GM12878 (cell line): ENCODE results near the gene ME3. TPM values are rescaled to one million over a fixed set of nuclear protein-coding genes. Genes with fewer than 3 reads are reported as not detected.

Experiments
- ATAC-seq: fragments of 200-7000 bp; cut with Tn5 transposase; 3 replicates; pipeline ENCODE4 v1.9.1; 2020; ENCODE audit warnings: mild to moderate bottlenecking, moderate library complexity
- BruUV-seq: library from RNA; stranded (reverse); fragments of 400-500 nt; replicated peaks from 2 replicates; lab custom pipeline; 2021; lab: Mats Ljungman, UMichigan
- CTCF ChIA-PET: fragments of 300-600 bp; sonication (Branson Sonifier 250); formaldehyde crosslinking; extraction: SDS; loops from one replicate; lab custom pipeline; 2021; ENCODE audit warnings: inconsistent platforms; lab: Yijun Ruan, JAX
- POLR2A ChIA-PET: fragments of 350-600 bp; formaldehyde crosslinking; extraction: SDS; loops from one replicate; lab custom pipeline; 2021; ENCODE audit warnings: inconsistent platforms; lab: Charles Lee
- RAD21 ChIA-PET: fragments of 300-600 bp; sonication (Branson Sonifier 250); formaldehyde crosslinking; loops from one replicate; lab custom pipeline; 2023; ENCODE audit warnings: antibody characterized with exemption; ENCODE audit not compliant: unreplicated experiment; lab: Charles Lee
- SMC1A ChIA-PET: fragments of 300-600 bp; sonication (Branson Sonifier 250); formaldehyde crosslinking; loops from one replicate; lab custom pipeline; 2023; ENCODE audit not compliant: unreplicated experiment, uncharacterized antibody; lab: Charles Lee
- DNase-seq: peaks from one replicate; pipeline ENCODE4 v3.0.0-alpha.2; 2011; ENCODE audit warnings: low read depth, low spot score
- FAIRE-seq: peaks from 3 replicates; lab custom pipeline; 2011; peaks lifted over from hg19 to GRCh38; lab: Jason Lieb, UNC
- H2AFZ ChIP-seq: 2 replicates; pipeline ENCODE4 v1.6.0; 2011; ENCODE audit warnings: low read depth, low read length, control low read depth; ENCODE audit not compliant: control insufficient read depth
- H3K27ac ChIP-seq: 2 replicates; pipeline ENCODE4 v1.5.1; 2011; ENCODE audit warnings: control low read depth; ENCODE audit not compliant: control insufficient read depth, insufficient read depth
- H3K27me3 ChIP-seq, 2 experiments: replicated peaks in 1 of 2; 2 replicates each; pipeline versions ENCODE4 v1.6.0 to v1.6.1; 2011; ENCODE audit warnings: low read length in 1 of 2; ENCODE audit not compliant: control insufficient read depth in 2 of 2, insufficient read depth in 2 of 2
- H3K36me3 ChIP-seq, 2 experiments: 2 replicates each; pipeline ENCODE4 v1.5.1; 2011; ENCODE audit warnings: low read length in 1 of 2; ENCODE audit not compliant: control insufficient read depth in 2 of 2, insufficient read depth in 2 of 2
- H3K4me1 ChIP-seq: 2 replicates; pipeline ENCODE4 v1.6.1; 2011; ENCODE audit warnings: mild to moderate bottlenecking, low read length, moderate library complexity, mixed read lengths; ENCODE audit not compliant: control insufficient read depth, insufficient read depth
- H3K4me2 ChIP-seq: 2 replicates; pipeline ENCODE4 v1.6.0; 2011; ENCODE audit warnings: control low read depth; ENCODE audit not compliant: control insufficient read depth, insufficient read depth
- H3K4me3 ChIP-seq: fragments of 200-600 bp; sonication (generic); 2 replicates; pipeline ENCODE4 v1.5.1; 2016
- H3K79me2 ChIP-seq: 2 replicates; pipeline ENCODE4 v1.6.0; 2011; ENCODE audit warnings: low read length; ENCODE audit not compliant: control insufficient read depth, insufficient read depth
- H3K9ac ChIP-seq: 2 replicates; pipeline ENCODE4 v1.8.0; 2011; ENCODE audit warnings: low read length, control low read depth, mixed read lengths; ENCODE audit not compliant: control insufficient read depth, insufficient read depth
- H3K9me3 ChIP-seq: replicated peaks from 3 replicates; pipeline ENCODE4 v1.5.1; 2011; ENCODE audit warnings: mild to moderate bottlenecking, low read length; ENCODE audit not compliant: control insufficient read depth, insufficient read depth
- H4K20me1 ChIP-seq: 2 replicates; pipeline ENCODE4 v1.6.0; 2011; ENCODE audit not compliant: control insufficient read depth, insufficient read depth
- CBFB ChIP-seq: IDR thresholded peaks from 2 replicates; pipeline ENCODE4 v1.6.1; 2016; ENCODE audit warnings: antibody characterized with exemption, low read depth
- CBX3 ChIP-seq: fragments of 200-600 bp; sonication (generic); IDR thresholded peaks from 2 replicates; pipeline ENCODE4 v1.6.1; 2016; ENCODE audit warnings: low read depth, borderline replicate concordance
- CUX1 ChIP-seq: IDR thresholded peaks from 2 replicates; pipeline ENCODE4 v1.6.1; 2012; ENCODE audit warnings: improper control_type of control experiment, low read depth, low read length; ENCODE audit not compliant: insufficient replicate concordance
- IRF5 ChIP-seq: fragments of 450-650 bp; IDR thresholded peaks from 2 replicates; pipeline ENCODE4 v1.6.1; 2017; ENCODE audit warnings: borderline replicate concordance
- NRF1 ChIP-seq: conservative IDR thresholded peaks from 2 replicates; pipeline ENCODE4 v1.6.1; 2011; ENCODE audit warnings: mild to moderate bottlenecking, low read depth, low read length, improper control_type of control experiment
- PAX8 ChIP-seq: fragments of 450-650 bp; IDR thresholded peaks from 2 replicates; pipeline ENCODE4 v1.6.1; 2017; ENCODE audit warnings: mild to moderate bottlenecking, moderate library complexity
- RB1 ChIP-seq: fragments of 450-650 bp; formaldehyde crosslinking; IDR thresholded peaks from 2 replicates; pipeline ENCODE4 v1.6.1; 2017; ENCODE audit warnings: mild to moderate bottlenecking, borderline replicate concordance
- REST ChIP-seq: IDR thresholded peaks from 2 replicates; pipeline ENCODE4 v1.6.1; 2012; ENCODE audit warnings: mild to moderate bottlenecking, low read depth, low read length
- RFX5 ChIP-seq: IDR thresholded peaks from 2 replicates; pipeline ENCODE4 v1.6.1; 2011; ENCODE audit warnings: low read depth, low read length, improper control_type of control experiment
- STAT3 ChIP-seq: IDR thresholded peaks from 2 replicates; pipeline ENCODE4 v1.6.1; 2011; ENCODE audit warnings: low read depth, low read length, improper control_type of control experiment
- YBX1 ChIP-seq: fragments of 450-650 bp; IDR thresholded peaks from 2 replicates; pipeline ENCODE4 v1.6.1; 2016; ENCODE audit warnings: antibody characterized with exemption
- ZZZ3 ChIP-seq: IDR thresholded peaks from 2 replicates; pipeline ENCODE4 v1.6.1; 2011; ENCODE audit warnings: low read depth; ENCODE audit not compliant: control insufficient read depth, insufficient read length
- WGBS: methylation state at CpG from one replicate; pipeline ENCODE4 v1.1.6; 2016; ENCODE audit warnings: low lambda C conversion rate; ENCODE audit not compliant: insufficient replicate concordance, insufficient coverage; ENCODE audit errors: missing lambda C conversion rate; 5-methylcytosine and 5-hydroxymethylcytosine counted together
- in situ Hi-C: fragments of 300-500 bp; cut with MboI; formaldehyde crosslinking; loops from 9 replicates; pipeline ENCODE4 v1.14.3; 2018; ENCODE audit warnings: mixed read lengths
- intact Hi-C: fragments of 100-400 bp; cut with micrococcal nuclease; formaldehyde crosslinking; loops from one replicate; pipeline ENCODE4 v1.14.2; 2022; ENCODE audit not compliant: unreplicated experiment
- polyA plus RNA-seq, 11 experiments: library from polyadenylated mRNA; depleted of rRNA in 4 of 11; unstranded in 6 of 11; stranded (reverse) in 5 of 11; fragments of >200 nt; fragmentation: Nextera tagmentation in 4 of 11; fragmentation: Illumina TruSeq in 1 of 11; extraction: Ambion mirVana in 4 of 11; extraction: Trizol in 1 of 11; gene quantifications; 1 replicate in 1 of 11; 2 replicates in 10 of 11; pipeline versions ENCODE4 v1.2.1 to v1.2.3, GENCODE V29; 2011 to 2016; ENCODE audit warnings: inconsistent platforms in 2 of 11, missing spikeins in 2 of 11, low read depth in 1 of 11
- total RNA-seq, 4 experiments: library from RNA; depleted of rRNA in 3 of 4; stranded (reverse); fragments of >200 nt in 3 of 4; fragmentation: Illumina TruSeq in 1 of 4; extraction: Trizol in 1 of 4; gene quantifications; 2 replicates each; pipeline versions ENCODE4 v1.2.1 to v1.2.3, GENCODE V29; 2013 to 2021
- TF ChIP-seq, protein P1 (sequence below): fragments of 450-650 bp; IDR thresholded peaks from 2 replicates; pipeline ENCODE4 v1.6.1; 2016; ENCODE audit warnings: mild to moderate bottlenecking

The ME3 gene
- total and polyA plus RNA-seq, 10 of the 15 experiments (the other 5 are each of a cell fraction or from before 2014, with no cell fraction given) = 0.06 to 0.40 (median 0.19) TPM; not detected in 2

DNA sequence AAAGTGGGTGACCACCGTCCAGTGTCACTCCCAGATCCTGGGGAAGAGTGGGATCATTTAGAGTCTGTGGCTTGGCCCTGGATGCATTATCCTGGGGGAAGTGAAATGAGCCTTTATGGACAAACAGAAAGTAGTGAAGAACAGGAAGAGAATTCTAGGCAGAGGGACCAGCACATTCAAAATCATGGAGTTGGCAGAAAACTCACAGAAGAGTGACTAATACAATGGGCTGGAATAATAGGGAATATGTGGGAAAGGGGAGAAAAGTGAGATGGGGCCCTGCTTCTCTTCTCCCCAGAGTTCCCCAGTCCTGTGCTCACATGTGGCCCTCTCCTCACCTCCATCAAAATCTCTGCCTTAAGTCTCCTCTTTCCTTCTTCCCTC, 213.4 kb downstream of the ME3 start:
- ATAC-seq = no peak
- H3K27ac ChIP-seq = no peak overlapping the region
- no peak for DNase-seq
- TF ChIP-seq YBX1 (no peak), CUX1 (no peak), ZZZ3 (no peak), RB1 (no peak), STAT3 (no peak), CBFB (no peak), RFX5 (no peak), NRF1 (no peak), REST (no peak), PAX8 (no peak), CBX3 (no peak), IRF5 (no peak)
- TF ChIP-seq, protein P1, sequence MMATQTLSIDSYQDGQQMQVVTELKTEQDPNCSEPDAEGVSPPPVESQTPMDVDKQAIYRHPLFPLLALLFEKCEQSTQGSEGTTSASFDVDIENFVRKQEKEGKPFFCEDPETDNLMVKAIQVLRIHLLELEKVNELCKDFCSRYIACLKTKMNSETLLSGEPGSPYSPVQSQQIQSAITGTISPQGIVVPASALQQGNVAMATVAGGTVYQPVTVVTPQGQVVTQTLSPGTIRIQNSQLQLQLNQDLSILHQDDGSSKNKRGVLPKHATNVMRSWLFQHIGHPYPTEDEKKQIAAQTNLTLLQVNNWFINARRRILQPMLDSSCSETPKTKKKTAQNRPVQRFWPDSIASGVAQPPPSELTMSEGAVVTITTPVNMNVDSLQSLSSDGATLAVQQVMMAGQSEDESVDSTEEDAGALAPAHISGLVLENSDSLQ = no peak
- intact Hi-C loops (loop anchor here (5.0 to 10.0 kb wide), 2 partner anchors 458 to 604 kb away; partner anchors contain the start of gene CCDC83), in situ Hi-C loops (loop anchor here (5.0 kb wide), 3 partner anchors 52 to 358 kb away; no protein-coding TSS in a partner anchor)
- no peaks in the 10 kb centered on the region for H3K4me1 ChIP-seq
- RAD21 ChIA-PET = no interaction called here
- no peaks in the 10 kb centered on the region for H3K9me3 ChIP-seq
- H3K36me3 ChIP-seq = no peaks in the 10 kb centered on the region
- no peak overlapping the region for H3K4me2 ChIP-seq
- CTCF ChIA-PET = interaction anchor here (2.5 to 7.0 kb wide), 2 partner anchors 148 to 363 kb away, joined by 11 to 156 read pairs; no protein-coding TSS in a partner anchor
- SMC1A ChIA-PET = interaction anchor here (1.4 to 6.4 kb wide), 2 partner anchors 148 to 320 kb away, joined by 3 to 96 read pairs; no protein-coding TSS in a partner anchor
- H3K9ac ChIP-seq = no peak overlapping the region
- H4K20me1 ChIP-seq = no peaks in the 10 kb centered on the region
- H3K27me3 ChIP-seq = no peaks in the 10 kb centered on the region
- FAIRE-seq = no peak
- no peak overlapping the region for H2AFZ ChIP-seq
- POLR2A ChIA-PET = no interaction called here
- H3K4me3 ChIP-seq = no peak overlapping the region
- no TSS peak for BruUV-seq
- WGBS = 8% methylated on average over 1 of the region's 1 CpG
- no peaks in the 10 kb centered on the region for H3K79me2 ChIP-seq
